ENCODE results near the gene KRTAP1-3.
"Not testable (repeated sequence)": the region's sequence is repeated elsewhere in the genome, so short reads cannot be mapped to it uniquely, and the experiment has no call there.

The KRTAP1-3 gene

DNA sequence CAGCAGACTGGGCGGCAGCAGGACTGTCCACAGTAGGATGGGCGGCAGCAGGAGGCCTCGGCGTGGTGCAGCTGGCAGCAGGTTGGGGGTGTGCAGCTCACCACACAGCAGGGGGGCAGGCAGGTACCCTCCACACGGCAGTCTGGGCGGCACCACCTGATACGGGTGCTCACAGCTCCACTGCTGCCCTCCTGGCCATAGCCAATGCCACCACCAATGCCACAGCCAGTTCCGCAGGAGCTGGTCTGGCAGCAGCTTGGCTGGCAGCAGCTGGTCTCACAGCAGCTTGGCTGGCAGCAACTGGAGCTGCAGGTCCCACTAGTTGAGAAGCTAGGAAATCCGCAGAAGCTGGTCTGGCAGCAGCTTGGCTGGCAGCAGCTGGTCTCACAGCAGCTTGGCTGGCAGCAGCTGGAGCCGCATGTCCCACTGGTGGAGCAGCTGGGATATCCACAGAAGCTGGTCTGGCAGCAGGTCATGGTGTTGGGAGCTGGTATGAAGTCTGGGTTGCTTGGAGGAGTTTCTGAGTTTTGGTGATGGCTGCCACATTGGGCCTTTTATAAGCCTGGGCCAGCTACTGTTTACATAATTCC, at the start of gene KRTAP1-3:
Gene KRTAP1-3, minus strand, starts transcription at position 529 of the 590 bp plus-strand sequence. Its CDS starts 53 bp downstream, at position 476.
- not testable (repeated sequence) for H3K9ac ChIP-seq (ENCODE audit: low read depth in 1 of 2, low read length in 2 of 2); H3K9me3 ChIP-seq (ENCODE audit: control insufficient read depth in 1 of 2, low read length in 2 of 2); H3K27ac ChIP-seq (ENCODE audit: low read depth, low read length); H3K4me3 ChIP-seq (ENCODE audit: low read depth in 1 of 2, low read length in 2 of 2); H3K4me1 ChIP-seq (ENCODE audit: control insufficient read depth in 1 of 2, insufficient read depth in 2 of 2, low read length in 2 of 2); H3K36me3 ChIP-seq (ENCODE audit: control insufficient read depth in 1 of 2, insufficient read depth in 2 of 2, low read length in 2 of 2); H3K27me3 ChIP-seq (ENCODE audit: control insufficient read depth in 1 of 2, insufficient read depth in 2 of 2, low read length in 2 of 2)

DNA sequence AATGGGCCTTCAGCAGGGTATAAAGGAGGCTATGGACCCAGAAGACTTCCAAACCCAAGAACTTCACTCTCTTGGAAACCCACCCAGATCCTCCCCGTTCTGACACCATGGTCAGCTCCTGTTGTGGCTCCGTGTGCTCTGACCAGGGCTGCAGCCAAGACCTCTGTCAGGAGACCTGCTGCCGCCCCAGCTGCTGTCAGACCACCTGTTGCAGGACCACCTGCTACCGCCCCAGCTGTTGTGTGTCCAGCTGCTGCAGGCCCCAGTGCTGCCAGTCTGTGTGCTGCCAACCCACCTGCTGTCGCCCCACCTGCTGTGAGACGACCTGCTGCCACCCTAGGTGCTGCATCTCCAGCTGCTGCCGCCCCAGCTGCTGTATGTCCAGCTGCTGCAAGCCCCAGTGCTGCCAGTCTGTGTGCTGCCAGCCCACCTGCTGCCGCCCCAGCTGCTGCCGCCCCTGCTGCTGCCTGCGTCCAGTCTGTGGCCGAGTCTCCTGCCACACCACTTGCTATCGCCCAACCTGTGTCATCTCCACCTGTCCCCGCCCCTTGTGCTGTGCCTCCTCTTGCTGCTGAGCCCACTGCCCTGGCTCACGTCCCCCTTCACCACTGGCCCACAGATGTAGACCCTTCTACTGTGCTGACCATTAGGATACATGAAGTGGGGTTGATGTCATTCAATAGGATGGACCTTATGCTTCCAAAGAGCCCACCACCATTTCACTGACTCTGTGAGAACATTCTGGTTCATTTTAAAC, 49.6 kb upstream of the KRTAP1-3 start, which contains the start of gene KRTAP4-7:
Gene KRTAP4-7, plus strand, starts transcription at position 51 of the 757 bp plus-strand sequence. Its CDS starts 57 bp downstream, at position 108.
- not testable (repeated sequence) for H3K36me3 ChIP-seq (ENCODE audit: control insufficient read depth in 1 of 2, insufficient read depth in 2 of 2, low read length in 2 of 2); H3K4me1 ChIP-seq (ENCODE audit: control insufficient read depth in 1 of 2, insufficient read depth in 2 of 2, low read length in 2 of 2); H3K4me3 ChIP-seq (ENCODE audit: low read depth in 1 of 2, low read length in 2 of 2); H3K9me3 ChIP-seq (ENCODE audit: control insufficient read depth in 1 of 2, low read length in 2 of 2); H3K9ac ChIP-seq (ENCODE audit: low read depth in 1 of 2, low read length in 2 of 2); H3K27ac ChIP-seq (ENCODE audit: low read depth, low read length); H3K27me3 ChIP-seq (ENCODE audit: control insufficient read depth in 1 of 2, insufficient read depth in 2 of 2, low read length in 2 of 2)

DNA sequence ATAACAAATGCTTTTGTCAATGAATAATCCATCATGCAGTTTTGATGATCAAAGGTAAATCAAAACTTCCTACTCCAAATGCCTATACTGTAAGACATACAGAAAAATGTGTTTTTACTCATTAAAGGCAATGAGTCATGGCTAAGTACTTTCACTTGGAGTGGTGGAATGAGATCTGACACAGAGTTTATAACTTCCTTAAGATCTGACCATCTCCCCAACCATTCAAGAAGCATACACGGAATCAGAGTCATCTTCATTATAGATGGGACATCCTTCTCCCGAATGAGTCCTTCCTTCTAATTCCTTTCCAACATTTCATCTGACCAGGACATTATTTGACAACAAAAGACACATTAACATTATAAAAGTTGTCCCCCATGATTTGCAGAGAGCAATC, 48.8 kb upstream of the KRTAP1-3 start:
- H3K36me3 ChIP-seq (ENCODE audit: control insufficient read depth in 1 of 2, insufficient read depth in 2 of 2, low read length in 2 of 2); H3K27ac ChIP-seq (ENCODE audit: low read depth, low read length); H3K9me3 ChIP-seq (ENCODE audit: control insufficient read depth in 1 of 2, low read length in 2 of 2); H3K27me3 ChIP-seq (ENCODE audit: control insufficient read depth in 1 of 2, insufficient read depth in 2 of 2, low read length in 2 of 2); H3K4me3 ChIP-seq (ENCODE audit: low read depth in 1 of 2, low read length in 2 of 2); H3K4me1 ChIP-seq (ENCODE audit: control insufficient read depth in 1 of 2, insufficient read depth in 2 of 2, low read length in 2 of 2); H3K9ac ChIP-seq (ENCODE audit: low read depth in 1 of 2, low read length in 2 of 2): not testable (repeated sequence)

- Histone ChIP-seq H3K27me3 (ENCODE audit: control insufficient read depth in 1 of 2, insufficient read depth in 2 of 2, low read length in 2 of 2) (no peaks in the 10 kb centered on the region), H3K4me1 (ENCODE audit: control insufficient read depth in 1 of 2, insufficient read depth in 2 of 2, low read length in 2 of 2) (no peaks in the 10 kb centered on the region), H3K9ac (ENCODE audit: low read depth in 1 of 2, low read length in 2 of 2) (no peak overlapping the region), H3K36me3 (ENCODE audit: control insufficient read depth in 1 of 2, insufficient read depth in 2 of 2, low read length in 2 of 2) (no peaks in the 10 kb centered on the region), H3K9me3 (ENCODE audit: control insufficient read depth in 1 of 2, low read length in 2 of 2) (no peaks in the 10 kb centered on the region), H3K27ac (ENCODE audit: low read depth, low read length) (no peak overlapping the region), H3K4me3 (ENCODE audit: low read depth in 1 of 2, low read length in 2 of 2) (no peak overlapping the region)
These were observed 48.0 kb upstream of the KRTAP1-3 start for GRCh38 chr17:41082626-41083025.

DNA sequence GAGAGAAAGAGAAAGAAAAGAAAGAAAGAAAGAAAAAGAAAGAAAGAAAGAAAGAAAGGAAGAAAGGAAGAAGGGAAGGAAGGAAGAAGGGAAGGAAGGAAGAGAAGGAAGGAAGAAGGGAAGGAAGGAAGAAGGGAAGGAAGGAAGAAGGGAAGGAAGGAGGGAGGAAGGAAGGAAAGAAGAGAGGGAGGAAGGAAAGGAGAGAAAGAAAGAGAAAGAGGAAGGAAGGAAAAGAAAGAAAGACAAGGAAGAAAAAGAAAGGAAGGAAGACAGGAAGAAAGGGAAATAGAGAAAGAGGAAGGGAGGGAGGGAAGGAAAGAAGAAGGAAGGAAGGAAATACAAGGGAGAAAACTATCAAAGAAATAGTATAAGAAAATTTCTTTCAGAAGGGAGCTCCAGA, 42.1 kb upstream of the KRTAP1-3 start:
- Histone ChIP-seq H3K9me3 (ENCODE audit: control insufficient read depth in 1 of 2, low read length in 2 of 2) (no peaks in the 10 kb centered on the region), H3K27me3 (ENCODE audit: control insufficient read depth in 1 of 2, insufficient read depth in 2 of 2, low read length in 2 of 2) (peaks cover 0 to 6% of the 10 kb centered on the region in 2 donors), H3K4me1 (ENCODE audit: control insufficient read depth in 1 of 2, insufficient read depth in 2 of 2, low read length in 2 of 2) (no peaks in the 10 kb centered on the region), H3K4me3 (ENCODE audit: low read depth in 1 of 2, low read length in 2 of 2) (no peak overlapping the region), H3K36me3 (ENCODE audit: control insufficient read depth in 1 of 2, insufficient read depth in 2 of 2, low read length in 2 of 2) (no peaks in the 10 kb centered on the region), H3K9ac (ENCODE audit: low read depth in 1 of 2, low read length in 2 of 2) (no peak overlapping the region), H3K27ac (ENCODE audit: low read depth, low read length) (no peak overlapping the region)

DNA sequence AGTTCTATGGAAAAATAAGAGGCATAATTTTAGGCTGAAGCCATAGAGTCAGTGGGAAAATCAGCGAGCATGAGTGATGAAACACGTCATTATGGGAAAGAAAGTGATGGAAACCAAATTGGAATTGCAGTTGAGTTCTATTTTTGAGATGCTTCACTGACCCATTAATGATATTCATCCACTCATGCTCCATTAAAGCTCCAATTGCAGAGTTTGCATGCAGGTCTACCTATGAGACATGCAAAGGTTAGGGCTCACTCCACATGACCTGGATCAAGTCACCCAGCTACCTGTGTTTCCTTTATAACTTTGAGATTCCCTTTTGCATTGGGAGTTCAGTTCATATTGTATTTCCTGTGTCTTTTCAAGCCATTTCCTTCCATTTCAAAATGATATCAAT, 39.0 kb upstream of the KRTAP1-3 start:
- H3K4me3 ChIP-seq (ENCODE audit: low read depth in 1 of 2, low read length in 2 of 2): no peak overlapping the region
- peaks cover 0 to 6% of the 10 kb centered on the region in 2 donors for H3K27me3 ChIP-seq (ENCODE audit: control insufficient read depth in 1 of 2, insufficient read depth in 2 of 2, low read length in 2 of 2)
- no peaks in the 10 kb centered on the region for H3K9me3 ChIP-seq (ENCODE audit: control insufficient read depth in 1 of 2, low read length in 2 of 2)
- H3K4me1 ChIP-seq (ENCODE audit: control insufficient read depth in 1 of 2, insufficient read depth in 2 of 2, low read length in 2 of 2): no peaks in the 10 kb centered on the region
- H3K36me3 ChIP-seq (ENCODE audit: control insufficient read depth in 1 of 2, insufficient read depth in 2 of 2, low read length in 2 of 2): no peaks in the 10 kb centered on the region
- no peak overlapping the region for H3K27ac ChIP-seq (ENCODE audit: low read depth, low read length)
- no peak overlapping the region for H3K9ac ChIP-seq (ENCODE audit: low read depth in 1 of 2, low read length in 2 of 2)

- Histone ChIP-seq H3K4me1 (ENCODE audit: control insufficient read depth in 1 of 2, insufficient read depth in 2 of 2, low read length in 2 of 2) (no peaks in the 10 kb centered on the region), H3K4me3 (ENCODE audit: low read depth in 1 of 2, low read length in 2 of 2) (no peak overlapping the region), H3K27me3 (ENCODE audit: control insufficient read depth in 1 of 2, insufficient read depth in 2 of 2, low read length in 2 of 2) (peaks cover 0 to 6% of the 10 kb centered on the region in 2 donors), H3K27ac (ENCODE audit: low read depth, low read length) (no peak overlapping the region), H3K9me3 (ENCODE audit: control insufficient read depth in 1 of 2, low read length in 2 of 2) (no peaks in the 10 kb centered on the region), H3K9ac (ENCODE audit: low read depth in 1 of 2, low read length in 2 of 2) (no peak overlapping the region), H3K36me3 (ENCODE audit: control insufficient read depth in 1 of 2, insufficient read depth in 2 of 2, low read length in 2 of 2) (no peaks in the 10 kb centered on the region)
These were observed 37.1 kb upstream of the KRTAP1-3 start for GRCh38 chr17:41071606-41072360.

GRCh38 chr17:41069031-41069430, 34.4 kb upstream of the KRTAP1-3 start:
- H3K36me3 ChIP-seq (ENCODE audit: control insufficient read depth in 1 of 2, insufficient read depth in 2 of 2, low read length in 2 of 2): no peaks in the 10 kb centered on the region
- H3K4me1 ChIP-seq (ENCODE audit: control insufficient read depth in 1 of 2, insufficient read depth in 2 of 2, low read length in 2 of 2): no peaks in the 10 kb centered on the region
- no peaks in the 10 kb centered on the region for H3K9me3 ChIP-seq (ENCODE audit: control insufficient read depth in 1 of 2, low read length in 2 of 2)
- H3K4me3 ChIP-seq (ENCODE audit: low read depth in 1 of 2, low read length in 2 of 2): no peak overlapping the region
- H3K9ac ChIP-seq (ENCODE audit: low read depth in 1 of 2, low read length in 2 of 2): no peak overlapping the region
- H3K27ac ChIP-seq (ENCODE audit: low read depth, low read length): no peak overlapping the region
- no peaks in the 10 kb centered on the region for H3K27me3 ChIP-seq (ENCODE audit: control insufficient read depth in 1 of 2, insufficient read depth in 2 of 2, low read length in 2 of 2)

DNA sequence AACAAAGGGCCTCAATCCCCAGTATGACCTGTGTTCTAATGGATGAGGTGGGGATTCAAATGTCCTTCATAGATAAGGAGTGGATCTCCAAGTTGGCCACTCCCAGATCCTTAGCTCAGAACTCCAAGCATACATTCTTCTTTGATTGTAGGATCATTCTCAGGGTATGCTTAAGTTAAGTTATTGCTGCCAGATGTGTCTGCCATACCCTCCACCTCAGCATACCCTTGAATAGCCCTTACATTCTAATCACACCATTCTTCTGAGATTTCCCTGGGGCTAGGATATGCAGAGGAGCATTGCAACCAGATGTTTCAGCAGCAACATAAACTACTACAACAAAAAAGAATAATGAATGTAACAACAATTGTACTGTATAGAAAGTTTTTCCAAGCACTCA, 32.6 kb upstream of the KRTAP1-3 start:
- H3K36me3 ChIP-seq (ENCODE audit: control insufficient read depth in 1 of 2, insufficient read depth in 2 of 2, low read length in 2 of 2): no peaks in the 10 kb centered on the region
- H3K27ac ChIP-seq (ENCODE audit: low read depth, low read length): no peak overlapping the region
- no peak overlapping the region for H3K9ac ChIP-seq (ENCODE audit: low read depth in 1 of 2, low read length in 2 of 2)
- H3K4me3 ChIP-seq (ENCODE audit: low read depth in 1 of 2, low read length in 2 of 2): no peak overlapping the region
- no peaks in the 10 kb centered on the region for H3K9me3 ChIP-seq (ENCODE audit: control insufficient read depth in 1 of 2, low read length in 2 of 2)
- peaks cover 0 to 5% of the 10 kb centered on the region in 2 donors for H3K27me3 ChIP-seq (ENCODE audit: control insufficient read depth in 1 of 2, insufficient read depth in 2 of 2, low read length in 2 of 2)
- H3K4me1 ChIP-seq (ENCODE audit: control insufficient read depth in 1 of 2, insufficient read depth in 2 of 2, low read length in 2 of 2): no peaks in the 10 kb centered on the region
